AG04450 (cell line): Measurements from ENCODE around the gene GRB7. TPM values are rescaled to one million over a fixed set of nuclear protein-coding genes. Genes with fewer than 3 reads are reported as not detected.
"Not testable (repeated sequence)": the region's sequence is repeated elsewhere in the genome, so short reads cannot be mapped to it uniquely, and the experiment has no call there.

Experiments used
- CTCF ChIA-PET: fragments of 300-600, 350-600 bp; formaldehyde crosslinking; extraction: SDS; loops from one replicate; lab custom pipeline; 2022; ENCODE audit warnings: antibody characterized with exemption, inconsistent platforms; lab: Charles Lee
- POLR2A ChIA-PET: fragments of 350-600 bp; formaldehyde crosslinking; extraction: SDS; loops from one replicate; lab custom pipeline; 2021; ENCODE audit warnings: antibody characterized with exemption, inconsistent platforms; lab: Yijun Ruan, JAX
- DNase-seq: peaks from one replicate; pipeline ENCODE4 v3.0.0-alpha.2; 2011; ENCODE audit warnings: low read depth, low spot score
- H3K27ac ChIP-seq: one replicate; pipeline ENCODE4 v1.5.1; 2012; ENCODE audit warnings: low read depth, low read length, control low read depth
- H3K27me3 ChIP-seq: one replicate; pipeline ENCODE4 v1.6.0; 2012; ENCODE audit warnings: low read length; ENCODE audit not compliant: control insufficient read depth, insufficient read depth
- H3K4me3 ChIP-seq: 2 replicates; pipeline ENCODE4 v1.5.1; 2011; ENCODE audit warnings: mild to moderate bottlenecking, low read depth, low read length, control low read depth
- H3K9me3 ChIP-seq: 2 replicates; pipeline ENCODE4 v1.5.1; 2012; ENCODE audit warnings: low read length; ENCODE audit not compliant: control insufficient read depth, insufficient read depth
- CTCF ChIP-seq: IDR thresholded peaks from 2 replicates; pipeline ENCODE4 v1.5.1; 2011; ENCODE audit warnings: low read depth, low read length, control low read depth, inconsistent platforms
- polyA plus RNA-seq: library from polyadenylated mRNA; depleted of rRNA; stranded (reverse); fragments of >200 nt; gene quantifications from 2 replicates; pipeline ENCODE4 v1.2.3, GENCODE V29; 2011

Gene GRB7
- polyA plus RNA-seq, 1 experiment: 0.05 TPM

- ChIA-PET POLR2A (no interaction called here), CTCF (no interaction called here)
- Histone ChIP-seq H3K27me3 (peaks cover 16% of the 10 kb centered on the region), H3K4me3 (no peak overlapping the region), H3K9me3 (no peaks in the 10 kb centered on the region), H3K27ac (no peak overlapping the region)
- DNase-seq: no peak
- TF ChIP-seq CTCF: no peak
Observed at GRCh38 chr17:39757931-39758873, 20.5 kb downstream of the GRB7 start.

GRCh38 chr17:39759204-39759603, 21.5 kb downstream of the GRB7 start:
- Histone ChIP-seq H3K27ac (no peak overlapping the region), H3K9me3 (no peaks in the 10 kb centered on the region), H3K4me3 (no peak overlapping the region), H3K27me3 (peaks cover 16% of the 10 kb centered on the region)
- ChIA-PET CTCF (interaction anchor here (1.5 kb wide), 1 partner anchor 138 kb away, joined by 7 read pairs; no protein-coding TSS in a partner anchor), POLR2A (no interaction called here)
- no peak for DNase-seq
- no peak for TF ChIP-seq CTCF

- H3K27ac ChIP-seq: no peak overlapping the region
- POLR2A ChIA-PET: no interaction called here
- TF ChIP-seq CTCF: no peak
- CTCF ChIA-PET: no interaction called here
- H3K9me3 ChIP-seq: peaks cover 6% of the 10 kb centered on the region
- no peak for DNase-seq
- H3K4me3 ChIP-seq: no peak overlapping the region
- H3K27me3 ChIP-seq: peaks cover 22% of the 10 kb centered on the region
Observed at GRCh38 chr17:39761861-39762496, 24.2 kb downstream of the GRB7 start.

- ChIA-PET CTCF (interaction anchor here (1.3 kb wide), 1 partner anchor 140 kb away, joined by 4 read pairs; no protein-coding TSS in a partner anchor), POLR2A (interaction anchor here (1.2 kb wide), 1 partner anchor 8 kb away, joined by 4 read pairs; no protein-coding TSS in a partner anchor)
- Histone ChIP-seq H3K9me3 (peaks cover 6% of the 10 kb centered on the region), H3K4me3 (no peak overlapping the region), H3K27me3 (peaks cover 19% of the 10 kb centered on the region), H3K27ac (no peak overlapping the region)
- no peak for TF ChIP-seq CTCF
- DNase-seq: no peak
Observed at GRCh38 chr17:39763051-39763820, 25.5 kb downstream of the GRB7 start.

GRCh38 chr17:39764171-39764570, 26.4 kb downstream of the GRB7 start:
- H3K27me3 ChIP-seq: peaks cover 21% of the 10 kb centered on the region
- CTCF ChIA-PET: interaction anchor here (1.3 kb wide), 1 partner anchor 141 kb away, joined by 4 read pairs; no protein-coding TSS in a partner anchor
- POLR2A ChIA-PET: interaction anchor here (1.2 kb wide), 1 partner anchor 9 kb away, joined by 4 read pairs; no protein-coding TSS in a partner anchor
- not testable (repeated sequence) for DNase-seq, H3K4me3 ChIP-seq, H3K9me3 ChIP-seq, H3K27ac ChIP-seq
